ENCODE data around the gene SNAP29.
"Not testable (repeated sequence)": the region's sequence is repeated elsewhere in the genome, so short reads cannot be mapped to it uniquely, and the experiment has no call there.

Gene SNAP29

GRCh38 chr22:20867179-20868024 lies 8.6 kb downstream of the SNAP29 start:
- DNase-seq: no peak

- no peak for DNase-seq
Measured at GRCh38 chr22:20868025-20868962, 9.5 kb downstream of the SNAP29 start.

GRCh38 chr22:20869234-20869633 lies 10.4 kb downstream of the SNAP29 start:
- no peak for DNase-seq

- no peak for DNase-seq
Measured at GRCh38 chr22:20873214-20873613, 14.4 kb downstream of the SNAP29 start.

DNA sequence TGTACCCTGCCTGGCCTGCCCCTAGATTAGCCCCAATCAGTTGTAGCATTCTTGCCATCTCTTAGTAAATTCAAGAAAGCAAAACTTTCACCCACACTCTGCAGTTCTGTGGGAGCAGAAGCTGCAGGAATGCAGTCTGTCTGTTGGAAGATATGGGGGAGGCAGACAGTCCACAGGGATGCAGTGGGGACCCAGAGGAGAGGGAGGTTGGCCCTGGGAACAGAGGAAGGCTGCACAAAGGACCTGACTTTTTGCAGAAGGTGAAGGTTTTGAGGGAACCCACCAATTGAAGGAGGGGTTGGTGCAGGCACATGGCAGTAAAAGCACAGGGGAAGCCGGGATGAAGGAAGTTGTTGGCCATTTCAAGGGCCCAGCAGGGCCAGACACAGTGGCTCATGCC lies 16.5 kb downstream of the SNAP29 start:
- DNase-seq: no peak

- DNase-seq: no peak
Measured at GRCh38 chr22:20877715-20878114, 18.9 kb downstream of the SNAP29 start.

DNA sequence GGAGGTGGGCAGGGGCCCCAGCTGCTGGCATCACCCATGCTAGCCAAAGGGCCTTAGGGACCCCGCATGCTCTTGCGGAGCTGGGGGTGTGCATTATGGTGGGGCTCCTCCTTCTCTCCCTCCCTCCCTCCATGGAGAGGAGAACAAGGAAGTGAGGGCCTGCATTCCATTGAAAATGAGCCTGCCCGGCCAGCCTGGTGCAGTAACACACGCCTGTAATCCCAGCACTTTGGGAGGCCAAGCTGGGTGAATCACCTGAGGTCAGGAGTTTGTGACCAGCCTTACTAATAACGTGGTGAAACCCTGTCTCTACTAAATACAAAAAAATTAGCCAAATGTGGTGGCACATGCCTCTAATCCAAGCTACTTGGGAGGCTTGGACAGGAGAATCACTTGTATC lies 22.4 kb downstream of the SNAP29 start:
- no peak for DNase-seq

DNA sequence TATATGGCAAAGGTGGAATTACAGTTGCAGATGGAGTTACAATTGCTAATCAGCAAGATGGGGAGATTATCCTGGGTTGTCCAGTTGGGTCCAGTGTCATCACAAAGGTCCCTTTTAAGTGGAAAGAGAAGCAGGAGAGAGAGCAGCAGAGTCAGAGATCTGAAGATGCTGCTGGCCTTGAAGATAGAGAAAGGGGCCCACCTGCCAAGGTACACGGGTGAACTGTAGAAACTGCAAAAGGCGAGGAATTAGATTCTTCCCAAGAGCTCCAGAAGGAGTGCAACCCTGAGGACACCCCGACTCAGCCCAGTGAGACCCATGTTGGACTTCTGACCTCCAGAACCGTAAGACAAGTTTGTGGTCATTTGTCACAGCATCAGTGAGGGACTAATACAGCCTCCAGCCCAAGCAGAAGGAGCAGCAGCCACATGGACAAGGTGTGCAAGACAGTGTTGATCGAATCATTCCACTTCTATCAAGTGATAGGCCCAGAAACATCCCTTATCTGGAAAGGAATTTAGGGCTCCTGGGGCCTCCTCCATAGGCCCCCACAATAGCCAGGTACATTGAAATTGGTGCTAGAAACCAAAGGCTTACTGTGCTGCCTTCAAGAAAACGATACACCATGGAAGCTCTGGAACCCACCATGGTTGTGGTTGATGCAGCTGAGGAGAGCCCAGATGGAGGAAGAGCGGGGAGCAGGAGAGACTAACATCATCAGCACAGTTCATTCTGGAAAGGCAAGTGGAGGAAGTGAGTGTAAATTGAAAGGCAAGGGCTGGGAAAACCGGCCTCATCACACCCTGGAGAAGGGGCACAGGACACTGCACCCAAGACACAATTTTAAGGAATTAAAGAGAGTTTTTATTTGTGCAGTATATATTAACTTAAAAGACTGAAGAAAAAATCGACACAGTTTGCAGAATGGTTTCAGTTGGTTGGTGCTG lies 23.3 kb downstream of the SNAP29 start:
- DNase-seq: no peak

DNA sequence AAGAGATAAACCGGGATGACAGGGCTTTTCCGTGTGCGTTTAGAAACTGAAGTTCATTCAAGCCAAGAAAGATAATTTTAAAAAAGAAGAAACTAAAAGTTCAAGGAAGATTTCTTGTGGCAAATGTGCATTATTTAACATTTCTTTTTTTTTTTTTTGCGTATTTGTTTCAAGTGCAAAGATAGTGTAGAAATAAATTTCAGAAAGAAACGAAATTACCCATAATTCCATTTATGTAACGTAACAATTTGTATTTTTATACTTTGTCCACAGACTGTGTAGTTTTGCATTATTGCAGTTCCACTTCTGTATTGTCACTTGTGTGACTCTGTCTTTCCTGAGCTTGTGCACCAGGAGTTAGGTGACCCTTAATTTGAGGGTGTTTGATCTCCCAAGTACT lies 24.0 kb downstream of the SNAP29 start:
- DNase-seq: no peak

- DNase-seq: no peak
Measured at GRCh38 chr22:20884454-20884853, 25.6 kb downstream of the SNAP29 start.

GRCh38 chr22:20885017-20885556 lies 26.3 kb downstream of the SNAP29 start:
- no peak for DNase-seq

- peak in 1 of 4 experiments; percentile 4 for DNase-seq
Measured at GRCh38 chr22:20885557-20886323, 26.9 kb downstream of the SNAP29 start.

- no peak for DNase-seq
Measured at GRCh38 chr22:20887375-20887774, 28.6 kb downstream of the SNAP29 start.

GRCh38 chr22:20889025-20889704 lies 30.4 kb downstream of the SNAP29 start:
- no peak for DNase-seq

DNA sequence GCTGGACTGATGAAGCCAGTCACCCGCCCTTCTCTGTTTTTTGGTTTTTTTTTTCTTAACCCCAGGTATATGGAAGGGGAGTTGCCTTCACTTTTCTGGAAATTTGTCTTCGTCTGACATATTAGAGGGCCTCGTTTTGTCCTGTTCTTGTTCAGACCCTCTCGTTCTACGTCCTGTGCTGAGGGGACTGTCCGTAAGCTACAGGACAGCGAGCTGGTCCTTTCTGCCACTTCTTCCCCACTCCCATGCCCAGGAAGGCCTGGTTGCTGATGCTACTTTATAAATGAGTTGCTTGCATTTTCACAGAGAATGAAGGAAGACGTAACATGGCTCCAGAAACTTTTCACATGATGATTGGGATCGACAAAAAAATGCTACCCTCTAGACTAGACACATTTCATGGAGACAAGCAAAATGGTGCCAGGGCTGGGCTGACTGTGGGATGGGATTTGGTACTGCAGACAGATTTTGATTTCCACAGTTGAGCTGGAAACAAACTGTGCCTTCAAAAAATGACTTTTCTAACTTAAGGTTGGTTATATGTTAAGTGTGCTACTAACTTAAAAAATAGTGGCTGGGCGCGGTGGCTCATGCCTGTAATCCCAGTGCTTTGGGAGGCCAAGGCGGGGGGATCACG lies 31.2 kb downstream of the SNAP29 start:
- DNase-seq: no peak

GRCh38 chr22:20890975-20891374 lies 32.2 kb downstream of the SNAP29 start:
- DNase-seq: no peak

DNA sequence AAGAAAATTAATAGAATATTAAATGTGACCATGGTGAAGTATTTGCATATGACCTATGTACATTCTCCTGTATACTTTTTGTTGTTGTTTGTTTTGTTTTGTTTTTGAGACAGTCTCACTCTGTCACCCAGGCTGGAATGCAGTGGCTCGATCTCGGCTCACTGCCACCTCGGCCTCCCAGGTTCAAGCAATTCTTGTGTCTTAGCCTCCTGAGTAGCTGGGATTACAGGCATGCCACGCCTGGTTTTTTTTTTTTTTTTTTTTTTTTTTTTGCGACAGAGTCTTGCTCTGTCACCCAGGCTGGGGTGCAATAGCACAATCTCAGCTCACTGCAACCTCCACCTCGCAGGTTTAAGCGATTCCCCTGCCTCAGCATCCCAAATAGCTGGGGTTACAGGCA lies 38.9 kb downstream of the SNAP29 start:
- DNase-seq: not testable (repeated sequence)

- DNase-seq: no peak
Measured at GRCh38 chr22:20899827-20900423, 41.1 kb downstream of the SNAP29 start.

DNA sequence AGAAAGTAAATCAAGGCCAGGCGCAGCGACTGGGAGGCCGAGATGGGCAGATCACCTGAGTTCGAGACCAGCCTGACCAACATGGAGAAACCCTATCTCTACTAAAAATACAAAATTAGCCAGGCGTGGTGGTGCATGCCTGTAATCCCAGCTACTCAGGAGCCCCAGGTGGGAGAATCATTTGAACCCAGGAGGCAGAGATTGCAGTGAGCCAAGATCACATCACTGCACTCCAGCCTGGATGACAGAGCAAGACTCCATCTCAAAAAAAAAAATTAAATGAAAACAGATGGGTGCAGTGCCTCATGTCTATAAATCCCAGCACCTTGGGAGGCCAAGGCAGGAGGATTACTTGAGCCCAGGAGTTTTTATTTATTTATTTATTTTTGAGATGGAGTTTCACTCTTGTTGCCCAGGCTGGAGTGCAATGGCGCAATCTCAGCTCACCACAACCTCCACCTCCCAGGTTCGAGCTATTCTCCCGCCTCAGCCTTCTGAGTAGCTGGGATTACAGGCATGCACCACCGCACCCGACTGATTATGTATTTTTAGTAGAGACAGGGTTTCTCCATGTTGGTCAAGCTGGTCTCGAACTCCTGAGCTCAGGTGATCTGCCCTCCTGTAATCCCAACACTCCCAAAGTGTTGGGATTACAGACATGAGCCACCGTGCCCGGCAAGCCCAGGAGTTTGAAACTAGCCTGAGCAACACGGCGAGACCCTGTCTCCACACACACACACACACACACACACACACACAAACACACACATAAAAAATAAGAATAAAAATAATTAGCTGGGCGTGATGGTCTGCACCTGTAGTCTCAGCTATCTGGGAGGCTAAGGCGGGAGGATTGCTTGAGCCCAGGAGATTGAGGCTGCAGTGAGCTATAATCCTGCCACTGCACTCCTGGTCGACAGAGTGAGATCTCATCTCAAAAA lies 42.6 kb downstream of the SNAP29 start:
- not testable (repeated sequence) for DNase-seq

Measured in activated CD4-positive, CD25-positive, alpha-beta regulatory T cell (primary cell).